Measurements from ENCODE around the gene TRAF2. TPM values are rescaled to one million over a fixed set of nuclear protein-coding genes. Genes with fewer than 3 reads are reported as not detected.
A peak's percentile ranks its signal among the peaks of the same experiment; 100 is the strongest.

TRAF2 gene
- total and polyA plus RNA-seq, 8 donors = 5.5 to 248 (median 11.7) TPM

GRCh38 chr9:136886610-136887597, 588 bp downstream of the TRAF2 start:
- intact Hi-C loops (cut with DNase I; ENCODE audit: low total_unique reads) = no loop called here
- peak overlapping the region; percentile 42 to 97 (median 89) for H3K27ac ChIP-seq
- H3K9me3 ChIP-seq = no peaks in the 10 kb centered on the region
- TF ChIP-seq EP300 (IDR thresholded peaks at IDR 0.05) (no peak), CTCF (IDR thresholded peaks at IDR 0.05) (no peak), POLR2A (IDR thresholded peaks at IDR 0.05) (no peak), POLR2AphosphoS5 (IDR thresholded peaks at IDR 0.05) (no peak)
- H3K4me3 ChIP-seq = peak overlapping the region; percentile 82 to 98 (median 94)
- peaks cover 0 to 18% (median 17%) of the 10 kb centered on the region in 4 donors for H3K36me3 ChIP-seq
- peak in 1 of 2 donors; percentile 66 for DNase-seq
- peaks cover 15 to 53% (median 40%) of the 10 kb centered on the region in 4 donors for H3K4me1 ChIP-seq
- 1 to 4% (median 1%) methylated on average over 32 to 76 of the region's 76 CpGs for WGBS, 5 donors
- no peaks in the 10 kb centered on the region for H3K27me3 ChIP-seq

GRCh38 chr9:136888454-136888853, 2.1 kb downstream of the TRAF2 start:
- H3K27ac ChIP-seq = no peak overlapping the region
- H3K4me1 ChIP-seq = peaks cover 7 to 37% (median 28%) of the 10 kb centered on the region in 4 donors
- no peak overlapping the region for H3K4me3 ChIP-seq
- H3K36me3 ChIP-seq = peaks cover 0 to 28% (median 25%) of the 10 kb centered on the region in 4 donors
- no peak for DNase-seq
- intact Hi-C loops (cut with DNase I; ENCODE audit: low total_unique reads) = no loop called here
- 53 to 81% (median 66%) methylated on average over 8 of the region's 8 CpGs for WGBS, 5 donors
- no peaks in the 10 kb centered on the region for H3K9me3 ChIP-seq
- H3K27me3 ChIP-seq = no peaks in the 10 kb centered on the region
- TF ChIP-seq POLR2AphosphoS5 (IDR thresholded peaks at IDR 0.05) (no peak), POLR2A (IDR thresholded peaks at IDR 0.05) (no peak), CTCF (IDR thresholded peaks at IDR 0.05) (no peak), EP300 (IDR thresholded peaks at IDR 0.05) (no peak)

DNA sequence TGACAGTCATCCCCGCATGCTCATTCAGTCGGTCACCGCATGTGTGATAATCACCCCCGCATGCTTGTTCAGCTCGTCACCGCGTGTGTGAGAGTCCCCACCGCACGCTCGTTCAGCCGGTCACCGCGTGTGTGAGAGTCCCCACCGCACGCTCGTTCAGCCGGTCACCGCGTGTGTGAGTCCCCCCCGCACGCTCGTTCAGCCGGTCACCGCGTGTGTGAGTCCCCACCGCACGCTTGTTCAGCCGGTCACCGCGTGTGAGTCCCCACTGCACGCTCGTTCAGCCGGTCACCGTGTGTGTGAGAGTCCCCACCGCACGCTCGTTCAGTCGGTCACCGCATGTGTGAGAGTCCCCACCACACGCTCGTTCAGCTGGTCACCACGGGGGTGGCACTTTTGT, 3.5 kb downstream of the TRAF2 start:
- TF ChIP-seq EP300 (IDR thresholded peaks at IDR 0.05) (no peak), CTCF (IDR thresholded peaks at IDR 0.05) (no peak), POLR2AphosphoS5 (IDR thresholded peaks at IDR 0.05) (no peak), POLR2A (IDR thresholded peaks at IDR 0.05) (no peak)
- no peaks in the 10 kb centered on the region for H3K27me3 ChIP-seq
- intact Hi-C loops (cut with DNase I; ENCODE audit: low total_unique reads) = no loop called here
- H3K9me3 ChIP-seq = no peaks in the 10 kb centered on the region
- H3K4me3 ChIP-seq = no peak overlapping the region
- peaks cover 0 to 38% (median 30%) of the 10 kb centered on the region in 4 donors for H3K36me3 ChIP-seq
- H3K4me1 ChIP-seq = peaks cover 7 to 35% (median 31%) of the 10 kb centered on the region in 4 donors
- no peak overlapping the region for H3K27ac ChIP-seq
- 92 to 96% (median 94%) methylated on average over 42 of the region's 42 CpGs for WGBS, 5 donors
- DNase-seq = no peak

DNA sequence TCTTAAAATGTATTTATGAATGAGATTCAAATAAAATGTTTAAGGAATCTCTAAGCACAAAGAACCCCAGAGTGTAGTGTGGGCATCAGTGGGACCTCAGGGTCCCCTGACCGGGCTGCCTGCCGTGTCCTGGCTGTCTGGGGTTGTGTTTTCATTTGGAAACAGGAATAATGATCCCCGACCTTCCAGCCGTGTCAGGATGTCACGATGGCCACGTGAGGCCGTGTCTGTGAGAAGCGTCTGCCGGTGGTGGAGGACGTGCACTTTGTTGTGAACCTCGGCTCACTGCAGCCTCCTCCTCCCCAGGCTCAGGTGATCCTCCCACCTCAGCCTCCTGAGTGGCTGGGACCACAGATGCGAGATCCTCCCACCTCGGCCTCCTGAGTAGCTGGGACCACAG, 4.3 kb downstream of the TRAF2 start:
- no peak for TF ChIP-seq POLR2AphosphoS5 (IDR thresholded peaks at IDR 0.05)
- TF ChIP-seq EP300 (IDR thresholded peaks at IDR 0.05) = no peak
- TF ChIP-seq CTCF (IDR thresholded peaks at IDR 0.05) = no peak
- no peak for TF ChIP-seq POLR2A (IDR thresholded peaks at IDR 0.05)
- H3K4me1 ChIP-seq = peaks cover 2 to 29% (median 25%) of the 10 kb centered on the region in 4 donors
- intact Hi-C loops (cut with DNase I; ENCODE audit: low total_unique reads) = no loop called here
- H3K27me3 ChIP-seq = no peaks in the 10 kb centered on the region
- H3K4me3 ChIP-seq = no peak overlapping the region
- WGBS, 5 donors = 85 to 93% (median 87%) methylated on average over 12 to 13 of the region's 13 CpGs
- H3K27ac ChIP-seq = no peak overlapping the region
- no peak for DNase-seq
- no peaks in the 10 kb centered on the region for H3K9me3 ChIP-seq
- peaks cover 0 to 45% (median 34%) of the 10 kb centered on the region in 4 donors for H3K36me3 ChIP-seq

All from stomach (tissue), 9 donors.